ENCODE results near the gene TNFRSF21.
"Not testable (repeated sequence)": the region's sequence is repeated elsewhere in the genome, so short reads cannot be mapped to it uniquely, and the experiment has no call there.

TNFRSF21 gene

GRCh38 chr6:47319867-47320266 is 10.2 kb upstream of the TNFRSF21 start:
- DNase-seq, result no peak

GRCh38 chr6:47319382-47319781 is 9.7 kb upstream of the TNFRSF21 start:
- no peak for DNase-seq

GRCh38 chr6:47318236-47318989 is 8.7 kb upstream of the TNFRSF21 start:
- no peak for DNase-seq

GRCh38 chr6:47315181-47315580 is 5.5 kb upstream of the TNFRSF21 start:
- DNase-seq, result not testable (repeated sequence)

GRCh38 chr6:47310131-47310480 is 401 bp upstream of the TNFRSF21 start:
- no peak for DNase-seq

- no peak for DNase-seq
These were observed 984 bp downstream of the TNFRSF21 start for GRCh38 chr6:47308552-47309290.

GRCh38 chr6:47308198-47308517 is 1.5 kb downstream of the TNFRSF21 start:
- DNase-seq, result no peak

- DNase-seq, result no peak
These were observed 2.1 kb downstream of the TNFRSF21 start for GRCh38 chr6:47307362-47308197.

- no peak for DNase-seq
These were observed 2.8 kb downstream of the TNFRSF21 start for GRCh38 chr6:47306887-47307286.

- no peak for DNase-seq
These were observed 5.8 kb downstream of the TNFRSF21 start for GRCh38 chr6:47303861-47304260.

GRCh38 chr6:47303342-47303741 is 6.4 kb downstream of the TNFRSF21 start:
- no peak for DNase-seq

- no peak for DNase-seq
These were observed 7.7 kb downstream of the TNFRSF21 start for GRCh38 chr6:47302043-47302442.

GRCh38 chr6:47301441-47301840 is 8.3 kb downstream of the TNFRSF21 start:
- no peak for DNase-seq

- DNase-seq, result no peak
These were observed 9.3 kb downstream of the TNFRSF21 start for GRCh38 chr6:47300417-47300816.

GRCh38 chr6:47299965-47300364 is 9.7 kb downstream of the TNFRSF21 start:
- DNase-seq, result no peak

- DNase-seq, result no peak
These were observed 11.2 kb downstream of the TNFRSF21 start for GRCh38 chr6:47298475-47298874.

- no peak for DNase-seq
These were observed 14.7 kb downstream of the TNFRSF21 start for GRCh38 chr6:47294990-47295389.

- no peak for DNase-seq
These were observed 16.8 kb downstream of the TNFRSF21 start for GRCh38 chr6:47292944-47293343.

GRCh38 chr6:47292027-47292426 is 17.7 kb downstream of the TNFRSF21 start:
- no peak for DNase-seq

- no peak for DNase-seq
These were observed 19.4 kb downstream of the TNFRSF21 start for GRCh38 chr6:47290124-47290834.

GRCh38 chr6:47288267-47289090 is 21.2 kb downstream of the TNFRSF21 start:
- DNase-seq, result no peak

GRCh38 chr6:47286301-47286700 is 23.4 kb downstream of the TNFRSF21 start:
- DNase-seq, result no peak
